HG03558 (cell line): ENCODE results near the gene GPR26.

Experiments used
- ATAC-seq: cut with Tn5 transposase; IDR thresholded peaks from one replicate; pipeline ENCODE4 v1.9.1; 2021; ENCODE audit warnings: moderate number of reproducible peaks; ENCODE audit not compliant: unreplicated experiment; ENCODE audit errors: extremely low read depth

Gene GPR26

GRCh38 chr10:123645016-123645415 lies 21.1 kb upstream of the GPR26 start:
- no peak for ATAC-seq

- ATAC-seq = no peak
These were observed 20.5 kb upstream of the GPR26 start for GRCh38 chr10:123645615-123646014.

GRCh38 chr10:123648595-123648994 lies 17.6 kb upstream of the GPR26 start:
- no peak for ATAC-seq

- ATAC-seq = no peak
These were observed 16.5 kb upstream of the GPR26 start for GRCh38 chr10:123649676-123650075.

- no peak for ATAC-seq
These were observed 14.6 kb upstream of the GPR26 start for GRCh38 chr10:123651421-123652047.

GRCh38 chr10:123655751-123656150 lies 10.4 kb upstream of the GPR26 start:
- no peak for ATAC-seq

GRCh38 chr10:123663522-123663921 lies 2.6 kb upstream of the GPR26 start:
- no peak for ATAC-seq

GRCh38 chr10:123665491-123666286 lies 466 bp upstream of the GPR26 start:
- ATAC-seq = no peak

GRCh38 chr10:123669886-123670285 lies 3.7 kb downstream of the GPR26 start:
- ATAC-seq = no peak

GRCh38 chr10:123673198-123673597 lies 7.0 kb downstream of the GPR26 start:
- no peak for ATAC-seq

- no peak for ATAC-seq
These were observed 8.6 kb downstream of the GPR26 start for GRCh38 chr10:123674741-123675140.

GRCh38 chr10:123675811-123676210 lies 9.7 kb downstream of the GPR26 start:
- no peak for ATAC-seq

- ATAC-seq = no peak
These were observed 11.4 kb downstream of the GPR26 start for GRCh38 chr10:123677556-123677955.

- no peak for ATAC-seq
These were observed 12.2 kb downstream of the GPR26 start for GRCh38 chr10:123678376-123678775.

- no peak for ATAC-seq
These were observed 15.1 kb downstream of the GPR26 start for GRCh38 chr10:123681285-123681684.

GRCh38 chr10:123682477-123682876 lies 16.3 kb downstream of the GPR26 start:
- no peak for ATAC-seq

GRCh38 chr10:123683459-123683858 lies 17.3 kb downstream of the GPR26 start:
- ATAC-seq = no peak

GRCh38 chr10:123683865-123684264 lies 17.7 kb downstream of the GPR26 start:
- ATAC-seq = no peak

- ATAC-seq = no peak
These were observed 19.1 kb downstream of the GPR26 start for GRCh38 chr10:123685260-123685659.

GRCh38 chr10:123687758-123688157 lies 21.6 kb downstream of the GPR26 start:
- no peak for ATAC-seq

- no peak for ATAC-seq
These were observed 23.7 kb downstream of the GPR26 start for GRCh38 chr10:123689880-123690279.
